ENCODE data around the gene SRBD1. TPM values are rescaled to one million over a fixed set of nuclear protein-coding genes. Genes with fewer than 3 reads are reported as not detected.

The SRBD1 gene
- total and polyA plus RNA-seq, 2 of the 8 experiments (the other 6 are each of a cell fraction or from before 2014, with no cell fraction given): 4.6 to 20.0 TPM

DNA sequence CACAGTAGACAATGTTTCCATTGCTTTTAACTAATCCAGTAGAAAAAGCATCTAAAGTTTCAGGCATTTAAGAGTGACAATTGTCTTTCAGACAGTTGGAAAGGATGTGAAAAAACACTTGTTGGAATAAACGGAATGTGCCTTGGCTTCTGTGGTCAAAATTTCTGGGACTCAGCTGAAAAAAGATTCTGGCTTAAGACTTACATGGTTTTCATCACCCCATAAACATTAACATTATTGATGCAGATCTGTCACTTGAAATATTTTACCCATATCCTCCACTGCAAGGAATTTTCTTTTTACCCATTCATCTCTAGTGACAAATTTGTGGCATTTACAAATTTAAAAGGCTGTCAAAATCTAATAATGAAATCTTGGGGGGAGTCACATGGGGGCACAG is 166.0 kb downstream of the SRBD1 start:
- DNase-seq (ENCODE audit: low read depth in 1 of 2, low spot score in 2 of 2) (no peak), FAIRE-seq (no peak)
- Histone ChIP-seq H3K79me1 (ENCODE audit: low read depth, low read length) (no peaks in the 10 kb centered on the region), H4K91ac (replicated peaks; ENCODE audit: insufficient read length, low read length) (no peak overlapping the region), H3K27ac (ENCODE audit: low read depth, low read length) (no peak overlapping the region), H2BK12ac (ENCODE audit: low read depth, low read length) (no peak overlapping the region), H3K4me1 (replicated peaks in 1 of 4; ENCODE audit: control insufficient read depth in 3 of 4, insufficient read depth in 4 of 4, low read length in 3 of 4) (no peaks in the 10 kb centered on the region), H3K4me2 (ENCODE audit: insufficient read depth in 1 of 2, low read depth in 2 of 2, low read length in 2 of 2) (no peak overlapping the region), H3K9ac (replicated peaks in 1 of 4; ENCODE audit: extremely low read depth in 1 of 4, low read depth in 3 of 4, low read length in 3 of 4) (no peak overlapping the region), H3K9me3 (ENCODE audit: insufficient read depth in 2 of 2, low read depth in 1 of 2, low read length in 1 of 2) (no peaks in the 10 kb centered on the region), H3K36me3 (ENCODE audit: control insufficient read depth in 2 of 4, insufficient read depth in 4 of 4, low read length in 3 of 4) (no peaks in the 10 kb centered on the region), H4K5ac (ENCODE audit: insufficient read length, low read depth, low read length) (no peak overlapping the region), H3K56ac (replicated peaks; ENCODE audit: insufficient read length, low read depth, low read length) (no peak overlapping the region), H2BK120ac (replicated peaks; ENCODE audit: low read depth, low read length) (no peak overlapping the region), H2BK5ac (ENCODE audit: low read depth, low read length) (no peak overlapping the region), H3K23me2 (ENCODE audit: low read depth, low read length) (no peaks in the 10 kb centered on the region), H3K14ac (ENCODE audit: insufficient read length) (no peak overlapping the region), H2BK15ac (ENCODE audit: low read length) (no peak overlapping the region), H3K4ac (replicated peaks; ENCODE audit: insufficient read length, low read depth, low read length) (no peak overlapping the region), H3K18ac (ENCODE audit: extremely low read depth, low read length) (no peak overlapping the region), H3K79me2 (ENCODE audit: control insufficient read depth in 1 of 2, insufficient read depth in 2 of 2, low read length in 2 of 2) (no peaks in the 10 kb centered on the region), H3K4me3 (ENCODE audit: extremely low read depth in 1 of 4, insufficient read depth in 2 of 4, low read depth in 3 of 4, low read length in 4 of 4) (no peak overlapping the region), H3K23ac (ENCODE audit: insufficient read length) (no peak overlapping the region), H2BK20ac (ENCODE audit: low read length) (no peak overlapping the region), H2AK5ac (ENCODE audit: low read depth, low read length) (no peak overlapping the region), H2AFZ (ENCODE audit: low read length) (no peak overlapping the region), H4K8ac (ENCODE audit: extremely low read depth, insufficient read depth, low read length) (no peak overlapping the region), H3K27me3 (replicated peaks in 1 of 4; ENCODE audit: control insufficient read depth in 3 of 4, extremely low read depth in 1 of 4, insufficient read depth in 3 of 4, low read length in 3 of 4) (no peaks in the 10 kb centered on the region), H4K20me1 (replicated peaks in 1 of 2; ENCODE audit: control insufficient read depth in 1 of 2, insufficient read depth in 2 of 2, low read length in 2 of 2) (no peaks in the 10 kb centered on the region)
- 95% methylated on average over 1 of the region's 1 CpG; no CpG with 5 or more reads in 1 of the 2 experiments for WGBS, 2 experiments (ENCODE audit: extremely low coverage in 1 of 2, insufficient coverage in 1 of 2, insufficient read length in 1 of 2, insufficient replicate concordance in 2 of 2, low coverage in 1 of 2, low lambda C conversion rate in 2 of 2, missing lambda C conversion rate in 1 of 2)
- POLR2A ChIA-PET (ENCODE audit: partially characterized antibody): no interaction called here
- CTCF ChIA-PET (ENCODE audit: partially characterized antibody): no interaction called here
- TF ChIP-seq GTF2F1 (IDR thresholded peaks at IDR 0.05; ENCODE audit: borderline replicate concordance, low read depth, low read length) (no peak), SRF (IDR thresholded peaks at IDR 0.05; ENCODE audit: low read depth, low read length) (no peak), NRF1 (IDR thresholded peaks at IDR 0.05; ENCODE audit: low read depth, low read length) (no peak), CHD1 (IDR thresholded peaks at IDR 0.05; ENCODE audit: low read depth, low read length) (no peak)
- TF ChIP-seq, protein P1, sequence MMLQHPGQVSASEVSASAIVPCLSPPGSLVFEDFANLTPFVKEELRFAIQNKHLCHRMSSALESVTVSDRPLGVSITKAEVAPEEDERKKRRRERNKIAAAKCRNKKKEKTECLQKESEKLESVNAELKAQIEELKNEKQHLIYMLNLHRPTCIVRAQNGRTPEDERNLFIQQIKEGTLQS (IDR thresholded peaks at IDR 0.05; ENCODE audit: insufficient read depth, low read depth, low read length): no peak

Measured in H1 (cell line).